DLD1 (cell line): ENCODE measurements around the gene BMP8A.
"Not testable (repeated sequence)": the region's sequence is repeated elsewhere in the genome, so short reads cannot be mapped to it uniquely, and the experiment has no call there.

Source experiments
- in situ Hi-C: cut with HindIII; loops from 2 replicates; pipeline ENCODE4 v1.10.0; 2017; ENCODE audit warnings: low sequenced_read_pairs

BMP8A gene

GRCh38 chr1:39525366-39526165, 34.1 kb downstream of the BMP8A start:
- in situ Hi-C loops, result no loop called here

GRCh38 chr1:39526466-39527189, 35.2 kb downstream of the BMP8A start:
- in situ Hi-C loops, result no loop called here

GRCh38 chr1:39527190-39527579, 35.7 kb downstream of the BMP8A start:
- in situ Hi-C loops, result not testable (repeated sequence)

- in situ Hi-C loops, result no loop called here
Observed at GRCh38 chr1:39528082-39528481, 36.6 kb downstream of the BMP8A start.

- in situ Hi-C loops, result no loop called here
Observed at GRCh38 chr1:39529901-39530535, 38.6 kb downstream of the BMP8A start.

GRCh38 chr1:39531526-39531925, 40.1 kb downstream of the BMP8A start:
- in situ Hi-C loops, result no loop called here

- in situ Hi-C loops, result no loop called here
Observed at GRCh38 chr1:39533442-39533841, 42.0 kb downstream of the BMP8A start.

- in situ Hi-C loops, result no loop called here
Observed at GRCh38 chr1:39538531-39539251, 47.3 kb downstream of the BMP8A start.

GRCh38 chr1:39539252-39539790, 47.9 kb downstream of the BMP8A start:
- in situ Hi-C loops, result no loop called here

- in situ Hi-C loops, result no loop called here
Observed at GRCh38 chr1:39540504-39541031, 49.1 kb downstream of the BMP8A start.

GRCh38 chr1:39542924-39543323, 51.5 kb downstream of the BMP8A start:
- in situ Hi-C loops, result no loop called here

GRCh38 chr1:39544327-39544726, 52.9 kb downstream of the BMP8A start:
- in situ Hi-C loops, result no loop called here

- in situ Hi-C loops, result no loop called here
Observed at GRCh38 chr1:39545531-39545930, 54.1 kb downstream of the BMP8A start.

- in situ Hi-C loops, result no loop called here
Observed at GRCh38 chr1:39554277-39554676, 62.8 kb downstream of the BMP8A start.

GRCh38 chr1:39561279-39561678, 69.8 kb downstream of the BMP8A start:
- in situ Hi-C loops, result no loop called here

- in situ Hi-C loops, result no loop called here
Observed at GRCh38 chr1:39562886-39563285, 71.5 kb downstream of the BMP8A start.

- in situ Hi-C loops, result no loop called here
Observed at GRCh38 chr1:39563669-39564068, 72.2 kb downstream of the BMP8A start.

- in situ Hi-C loops, result no loop called here
Observed at GRCh38 chr1:39564340-39564739, 72.9 kb downstream of the BMP8A start.

- in situ Hi-C loops, result no loop called here
Observed at GRCh38 chr1:39564941-39565340, 73.5 kb downstream of the BMP8A start.

- in situ Hi-C loops, result no loop called here
Observed at GRCh38 chr1:39566441-39567137, 75.2 kb downstream of the BMP8A start.
